Right lobe of liver (tissue), 6 donors: ENCODE data around the gene PLA2G4F. TPM values are rescaled to one million over a fixed set of nuclear protein-coding genes. Genes with fewer than 3 reads are reported as not detected.
A peak's percentile ranks its signal among the peaks of the same experiment; 100 is the strongest.

Experiments
- ATAC-seq, 4 donors: fragments of 200-7000 bp; cut with Tn5 transposase; one replicate each; pipeline ENCODE4 v1.9.1; 2020; ENCODE audit warnings: mild to moderate bottlenecking in 4 of 4, moderate library complexity in 4 of 4
- DNase-seq, 3 donors: peaks; one replicate each; pipeline ENCODE4 v3.0.0-alpha.2; 2020
- H3K27ac ChIP-seq, 3 donors: fragments of 200-600 bp; one replicate each; pipeline ENCODE4 v1.8.0; 2022
- H3K27me3 ChIP-seq, 2 donors: fragments of 200-600 bp; one replicate each; pipeline ENCODE4 v1.8.0; 2022
- H3K36me3 ChIP-seq, 4 donors: fragments of 200-600 bp; sonication (generic) in 1 of 4; one replicate each; pipeline versions ENCODE4 v1.5.1 to v1.8.0; 2017 to 2022; ENCODE audit warnings: control low read depth in 1 of 4
- H3K4me1 ChIP-seq, 4 donors: fragments of 200-600 bp; sonication (generic) in 1 of 4; one replicate each; pipeline versions ENCODE4 v1.5.1 to v1.8.0; 2017 to 2022; ENCODE audit warnings: control low read depth in 1 of 4
- H3K4me3 ChIP-seq, 3 donors: fragments of 200-600 bp; one replicate each; pipeline ENCODE4 v1.8.0; 2022
- H3K9me3 ChIP-seq, 4 donors: fragments of 200-600 bp; sonication (generic) in 1 of 4; one replicate each; pipeline versions ENCODE4 v1.5.1 to v1.8.0; 2017 to 2022; ENCODE audit warnings: control low read depth in 1 of 4
- CTCF ChIP-seq, 4 donors: fragments of 200-600 bp in 3 of 4; fragments of 450-650 bp in 1 of 4; IDR thresholded peaks; one replicate each; pipeline versions ENCODE4 v1.5.1 to v1.8.0; 2016 to 2022; ENCODE audit warnings: antibody characterized with exemption in 4 of 4, mild to moderate bottlenecking in 2 of 4
- POLR2A ChIP-seq: fragments of 450-650 bp; IDR thresholded peaks from one replicate; pipeline ENCODE4 v1.6.1; 2017; ENCODE audit warnings: antibody characterized with exemption, mild to moderate bottlenecking
- WGBS: methylation state at CpG from one replicate; pipeline ENCODE4 v1.1.6; 2018; ENCODE audit warnings: low coverage, low lambda C conversion rate; ENCODE audit not compliant: insufficient coverage; ENCODE audit errors: missing lambda C conversion rate; 5-methylcytosine and 5-hydroxymethylcytosine counted together
- intact Hi-C, 2 donors: fragments of 100-400 bp; cut with DNase I; formaldehyde crosslinking; loops; one replicate each; pipeline versions ENCODE4 v1.11.2 to v1.14.1; 2022
- total RNA-seq, 6 experiments: library from RNA; depleted of rRNA in 2 of 6; stranded (reverse); fragments of >200 nt in 2 of 6; fragmentation: NEBNext Ultra II Directional in 3 of 6; extraction: Animal tissue kit (Norgen Biotek cat#: 25700) in 3 of 6; gene quantifications; one replicate each; pipeline versions ENCODE4 v1.1.0 to v1.2.4, GENCODE V29; 2016 to 2023
- donor health status: DM: no; HTN: yes; CAD: no.
- donor health status: DM: no; HTN: no; CAD: no.
- donor health status: DM: no; HTN: no; CAD: no.
- donor health status: DM: no; HTN: yes; CAD: no.
- donor health status: DM: no; HTN: yes; CAD: no.

PLA2G4F gene
- total RNA-seq, 6 experiments from 2014 or later = not detected

DNA sequence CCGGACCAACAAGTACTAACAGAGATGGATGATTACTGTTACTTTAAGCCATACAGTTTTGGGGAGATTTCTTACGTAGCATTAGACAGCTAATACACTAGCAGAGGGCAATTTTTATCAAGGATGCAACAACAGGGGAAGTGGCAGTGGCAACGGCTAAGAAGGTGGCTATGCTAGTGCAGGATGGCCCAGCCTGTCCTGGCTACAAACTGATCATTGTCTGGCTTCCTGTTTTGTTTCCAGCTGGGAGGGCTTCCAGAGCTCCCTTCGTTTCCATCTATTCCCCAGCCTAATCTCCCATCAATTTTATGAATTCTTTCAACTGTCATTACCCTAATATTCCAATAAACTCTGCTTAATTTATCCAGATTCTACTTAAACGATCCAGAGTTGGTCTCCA lies 16.0 kb upstream of the PLA2G4F start:
- Histone ChIP-seq H3K4me3 (no peak overlapping the region), H3K36me3 (peaks cover 4 to 71% (median 22%) of the 10 kb centered on the region in 4 donors), H3K4me1 (no peaks in the 10 kb centered on the region), H3K27ac (no peak overlapping the region), H3K27me3 (no peaks in the 10 kb centered on the region), H3K9me3 (no peaks in the 10 kb centered on the region)
- DNase-seq (no peak), ATAC-seq (peak in 1 of 4 donors; percentile 30)
- intact Hi-C loops = no loop called here
- TF ChIP-seq CTCF (IDR thresholded peaks at IDR 0.05) (no peak), POLR2A (no peak)
- 80% methylated on average over 5 of the region's 5 CpGs for WGBS

DNA sequence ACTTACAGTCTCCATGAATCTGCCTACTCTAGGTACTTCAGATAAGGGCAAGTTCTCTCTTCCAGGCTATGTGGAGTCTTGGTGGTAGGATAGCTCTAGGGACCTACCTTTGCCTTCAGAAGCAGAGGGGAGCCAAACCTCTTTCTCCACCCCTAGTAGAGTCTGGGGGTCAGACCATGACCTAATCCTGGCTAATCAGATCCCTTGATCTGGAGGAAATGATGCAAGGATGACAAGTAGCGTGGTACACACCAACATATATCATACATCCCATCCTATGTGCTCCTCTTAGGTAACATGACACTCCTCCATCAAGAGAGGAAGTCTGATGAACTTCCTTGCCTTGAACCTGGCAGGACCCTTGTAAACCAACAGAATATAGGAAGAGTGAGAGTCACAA lies 15.4 kb upstream of the PLA2G4F start:
- Histone ChIP-seq H3K4me3 (no peak overlapping the region), H3K27ac (no peak overlapping the region), H3K27me3 (no peaks in the 10 kb centered on the region), H3K9me3 (no peaks in the 10 kb centered on the region), H3K4me1 (no peaks in the 10 kb centered on the region), H3K36me3 (peaks cover 9 to 71% (median 26%) of the 10 kb centered on the region in 4 donors)
- WGBS = 67% methylated on average over 1 of the region's 1 CpG
- intact Hi-C loops = no loop called here
- no peak for TF ChIP-seq POLR2A
- no peak for TF ChIP-seq CTCF (IDR thresholded peaks at IDR 0.05)
- ATAC-seq (no peak), DNase-seq (no peak)

GRCh38 chr15:42171122-42171521 lies 14.7 kb upstream of the PLA2G4F start:
- H3K4me1 ChIP-seq = no peaks in the 10 kb centered on the region
- DNase-seq (no peak), ATAC-seq (peak; percentile 25 to 57 (median 42))
- WGBS = no CpG with 5 or more reads among the region's 1 CpG
- H3K27me3 ChIP-seq = no peaks in the 10 kb centered on the region
- no peak overlapping the region for H3K4me3 ChIP-seq
- peaks cover 11 to 74% (median 29%) of the 10 kb centered on the region in 4 donors for H3K36me3 ChIP-seq
- TF ChIP-seq POLR2A (no peak), CTCF (IDR thresholded peaks at IDR 0.05) (no peak)
- intact Hi-C loops = no loop called here
- H3K9me3 ChIP-seq = no peaks in the 10 kb centered on the region
- H3K27ac ChIP-seq = no peak overlapping the region

DNA sequence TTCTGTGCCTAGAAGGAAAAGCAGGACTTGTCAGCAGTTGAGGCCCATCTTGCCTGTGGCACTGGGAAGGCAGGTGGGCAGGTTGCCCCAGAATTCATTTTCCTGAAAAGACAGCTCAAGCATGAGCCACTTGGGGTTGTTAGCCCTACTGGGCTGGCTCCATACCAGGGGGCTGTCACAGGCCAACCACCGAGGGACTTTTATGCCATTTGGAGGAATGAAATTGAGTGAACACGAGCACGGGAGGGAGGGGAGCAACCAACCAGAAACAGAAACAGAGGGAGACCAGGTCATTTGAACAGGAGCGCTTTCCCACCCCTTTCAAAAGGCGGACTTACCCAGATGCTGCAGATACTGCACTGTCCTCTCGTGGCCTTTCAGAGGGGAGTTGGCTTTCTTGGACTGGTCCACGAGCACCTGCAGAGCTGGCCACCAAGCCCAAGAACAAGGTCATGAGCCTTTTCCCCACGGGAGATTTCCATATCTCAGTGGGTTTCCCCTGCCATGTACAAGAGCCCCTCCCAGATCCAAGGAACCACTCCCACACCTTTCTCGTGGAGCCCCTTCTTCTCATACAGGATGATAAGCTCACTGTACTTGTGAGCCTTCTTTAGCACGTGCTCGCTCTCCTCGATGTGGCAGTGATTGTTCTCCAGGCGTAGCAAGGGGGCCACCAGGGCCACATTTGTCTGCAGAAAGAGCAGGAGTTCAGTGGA lies 9.9 kb upstream of the PLA2G4F start:
- ATAC-seq (no peak), DNase-seq (no peak)
- Histone ChIP-seq H3K27me3 (no peaks in the 10 kb centered on the region), H3K27ac (no peak overlapping the region), H3K9me3 (no peaks in the 10 kb centered on the region), H3K4me3 (no peak overlapping the region), H3K4me1 (no peaks in the 10 kb centered on the region), H3K36me3 (peaks cover 11 to 98% (median 50%) of the 10 kb centered on the region in 4 donors)
- no peak for TF ChIP-seq CTCF (IDR thresholded peaks at IDR 0.05)
- no peak for TF ChIP-seq POLR2A
- WGBS = 87% methylated on average over 4 of the region's 13 CpGs
- intact Hi-C loops = no loop called here
